AG10803 (cell line): ENCODE measurements around the gene MS4A7.

Experiments
- DNase-seq: peaks from one replicate; pipeline ENCODE4 v3.0.0; 2010; ENCODE audit warnings: low read depth
- H3K4me3 ChIP-seq: 2 replicates; pipeline ENCODE4 v1.5.1; 2011; ENCODE audit warnings: mild to moderate bottlenecking, low read length, control low read depth
- CTCF ChIP-seq: conservative IDR thresholded peaks from 2 replicates; pipeline ENCODE4 v1.5.1; 2011; ENCODE audit warnings: mild to moderate bottlenecking, low read length, control low read depth, inconsistent platforms

The MS4A7 gene

DNA sequence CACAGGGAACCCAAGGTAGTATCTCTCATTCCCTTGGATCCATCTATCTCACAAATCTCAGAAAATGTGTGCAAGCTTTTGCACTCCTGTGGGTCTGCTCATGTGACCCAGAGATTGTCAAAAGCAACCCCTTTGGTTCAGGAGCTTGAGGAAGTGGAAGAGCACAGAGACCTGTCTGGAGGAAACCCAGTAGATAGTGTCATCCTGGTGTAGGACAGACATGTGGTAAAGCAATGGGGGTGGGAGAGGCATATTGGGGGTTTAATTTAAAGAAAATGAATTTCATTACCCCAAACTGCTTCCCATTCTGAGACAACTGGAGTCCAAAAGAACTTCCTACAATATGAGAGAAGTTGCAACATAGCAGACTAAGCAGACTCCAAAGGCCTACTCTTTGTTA lies 12.1 kb downstream of the MS4A7 start:
- TF ChIP-seq CTCF, result no peak
- DNase-seq, result no peak
- no peak overlapping the region for H3K4me3 ChIP-seq

GRCh38 chr11:60392361-60392760 lies 14.0 kb downstream of the MS4A7 start:
- no peak for DNase-seq
- H3K4me3 ChIP-seq, result no peak overlapping the region
- TF ChIP-seq CTCF, result no peak

DNA sequence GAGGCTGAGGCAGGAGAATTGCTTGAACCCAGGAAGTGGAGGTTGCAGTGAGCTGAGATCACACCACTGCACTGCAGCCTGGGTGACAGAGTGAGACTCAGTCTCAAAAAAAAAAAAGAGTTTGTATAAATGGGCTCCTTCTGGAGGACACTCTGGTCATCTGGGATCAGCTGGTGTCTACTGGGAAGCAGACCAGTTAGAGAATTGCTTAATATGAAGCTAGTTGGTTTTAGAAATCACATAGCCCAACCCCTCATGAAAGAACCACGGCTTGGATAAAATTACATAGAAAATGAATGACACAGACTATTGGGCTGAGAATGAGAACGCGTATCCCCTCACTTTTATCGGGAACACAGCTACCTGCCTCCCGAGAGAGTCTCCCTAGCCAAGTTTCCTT lies 14.7 kb downstream of the MS4A7 start:
- no peak for DNase-seq
- no peak for TF ChIP-seq CTCF

DNA sequence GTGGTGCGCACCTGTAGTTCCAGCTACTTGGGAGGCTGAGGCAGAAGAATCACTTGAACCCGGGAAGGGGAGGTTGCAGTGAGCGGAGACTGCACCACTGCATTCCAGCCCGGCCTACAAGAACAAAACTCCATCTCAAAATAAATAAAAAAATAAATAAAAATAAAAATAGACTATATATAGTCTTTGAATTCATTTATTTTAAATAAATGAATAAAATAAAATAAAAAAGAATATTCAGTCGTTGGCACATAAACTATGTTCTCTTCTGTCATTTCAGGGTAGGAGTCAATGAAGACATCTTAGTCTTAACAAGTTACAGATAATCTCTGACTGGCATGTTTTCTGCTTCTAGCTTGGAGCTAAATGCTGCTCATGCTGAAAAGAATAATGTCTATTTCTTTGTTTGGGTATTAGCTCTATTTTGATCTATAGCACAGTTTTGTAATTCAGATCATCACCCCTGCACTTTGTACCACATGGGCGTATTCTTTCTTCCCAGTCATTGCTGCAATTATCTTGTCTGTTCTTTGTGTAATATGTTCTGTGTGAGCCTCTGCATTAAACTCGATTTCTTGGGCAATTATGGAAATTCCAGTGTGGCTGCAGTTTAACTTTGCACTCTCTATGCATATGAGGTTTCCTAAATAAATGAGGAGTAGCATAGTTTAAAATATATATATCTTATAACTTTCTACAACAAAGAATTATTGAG lies 16.5 kb downstream of the MS4A7 start:
- H3K4me3 ChIP-seq, result no peak overlapping the region
- DNase-seq, result no peak
- TF ChIP-seq CTCF, result no peak

More for the DNA sequence above, 14.7 kb downstream of the MS4A7 start:
- no peak overlapping the region for H3K4me3 ChIP-seq

DNA sequence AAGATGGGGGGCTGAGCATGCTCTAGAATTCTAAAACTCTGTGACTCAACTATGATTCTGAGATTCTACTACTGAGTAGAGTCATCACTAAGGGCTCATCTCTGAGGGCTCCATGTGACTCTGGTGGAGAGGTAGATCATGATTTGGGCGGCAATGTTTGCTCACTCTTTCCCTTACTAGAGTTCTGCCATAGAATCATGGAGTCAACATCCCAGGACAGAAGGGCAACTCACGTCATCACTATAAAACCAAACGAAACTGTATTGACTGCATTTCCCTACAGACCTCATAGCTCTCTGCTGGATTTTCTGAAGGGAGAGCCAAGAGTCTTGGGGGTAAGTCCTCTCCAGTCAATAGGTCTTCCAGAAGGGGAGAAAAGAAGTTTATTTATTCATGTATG lies 18.1 kb downstream of the MS4A7 start, which contains the start of gene MS4A14:
Gene MS4A14, plus strand, starts transcription at position 78 of the 400 bp plus-strand sequence. Its CDS starts 120 bp downstream, at position 198.
- no peak for TF ChIP-seq CTCF

GRCh38 chr11:60396799-60397198 lies 18.5 kb downstream of the MS4A7 start:
- DNase-seq, result no peak
- no peak for TF ChIP-seq CTCF
- H3K4me3 ChIP-seq, result no peak overlapping the region

More for the DNA sequence above, 18.1 kb downstream of the MS4A7 start, which contains the start of gene MS4A14:
- DNase-seq, result no peak
- H3K4me3 ChIP-seq, result no peak within 1 kb of the TSS

- TF ChIP-seq CTCF, result no peak
- DNase-seq, result no peak
- H3K4me3 ChIP-seq, result no peak overlapping the region
Observed at GRCh38 chr11:60420015-60420414, 41.7 kb downstream of the MS4A7 start.
